HG02840 (cell line): ENCODE data around the gene PPP2R2C.

Experiments used
- ATAC-seq: cut with Tn5 transposase; IDR thresholded peaks from one replicate; pipeline ENCODE4 v1.9.1; 2021; ENCODE audit warnings: mild to moderate bottlenecking, moderate library complexity, moderate number of reproducible peaks; ENCODE audit not compliant: unreplicated experiment, low FRiP score

PPP2R2C gene

DNA sequence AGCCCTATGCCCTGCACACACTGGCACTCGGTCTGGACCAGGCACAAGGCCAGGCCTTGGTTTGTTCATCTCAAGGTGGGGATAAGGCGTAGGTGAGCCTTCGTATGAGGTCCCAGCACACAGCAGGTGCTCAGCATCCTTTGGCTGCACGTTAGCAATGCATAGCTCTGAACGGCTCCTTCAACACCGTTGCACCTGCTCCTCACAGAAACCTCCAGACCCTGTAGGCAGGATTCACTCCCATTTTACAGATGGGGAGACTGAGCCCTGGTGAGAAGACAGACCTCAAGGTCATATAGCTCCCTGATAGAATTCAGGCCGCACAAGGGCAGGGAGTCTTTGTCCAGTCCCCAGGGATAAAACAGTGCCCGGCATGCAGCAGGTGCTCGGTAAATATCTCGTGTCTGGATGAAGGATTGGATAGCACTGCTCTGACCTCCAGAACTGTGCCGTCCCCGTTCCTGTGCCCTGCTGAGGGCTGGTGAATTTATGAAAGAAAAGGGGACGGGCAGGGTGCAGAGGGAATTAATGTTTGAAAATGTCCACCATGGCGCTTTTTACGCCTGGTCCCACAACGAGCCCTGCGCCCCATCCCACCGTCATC lies 2.4 kb downstream of the PPP2R2C start:
- ATAC-seq: no peak

DNA sequence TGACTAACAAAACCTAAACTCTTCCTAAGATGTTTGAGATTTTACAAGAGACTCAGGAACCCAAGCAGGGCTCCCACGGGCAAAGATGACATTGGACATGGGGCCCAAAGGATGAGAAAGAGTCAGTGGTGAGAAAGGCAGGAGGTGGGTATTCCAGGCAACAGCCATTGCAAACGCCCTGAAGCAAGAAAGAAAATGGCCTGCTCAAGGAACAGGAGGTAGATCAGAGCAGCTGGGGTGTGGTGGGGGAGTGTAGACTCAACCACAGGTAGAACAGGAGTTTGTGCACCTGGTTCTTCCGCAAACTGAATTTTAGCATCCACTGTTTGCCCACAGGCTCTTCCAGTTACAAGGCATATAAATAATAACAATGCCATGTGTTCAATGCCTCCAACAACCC lies 3.3 kb downstream of the PPP2R2C start:
- no peak for ATAC-seq

DNA sequence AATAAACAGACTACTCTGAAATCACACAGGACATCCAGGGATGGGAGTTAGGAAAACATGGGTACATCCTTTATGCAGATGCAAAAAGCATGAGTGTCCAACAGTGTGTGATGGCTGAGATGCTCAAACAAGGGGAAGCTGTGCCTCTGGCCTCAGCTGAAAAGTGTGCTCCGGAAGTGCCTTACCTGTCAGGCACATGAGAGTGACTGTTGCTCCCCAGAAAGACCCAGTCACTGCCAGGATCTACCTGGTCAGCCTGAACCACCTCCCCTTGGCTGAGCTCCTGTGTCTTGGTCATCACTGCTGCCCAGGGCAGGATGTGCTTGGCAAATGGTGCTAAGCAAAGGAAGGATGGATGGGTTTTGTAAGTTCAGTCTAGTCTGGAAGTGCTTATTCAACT lies 4.0 kb downstream of the PPP2R2C start:
- ATAC-seq: no peak

DNA sequence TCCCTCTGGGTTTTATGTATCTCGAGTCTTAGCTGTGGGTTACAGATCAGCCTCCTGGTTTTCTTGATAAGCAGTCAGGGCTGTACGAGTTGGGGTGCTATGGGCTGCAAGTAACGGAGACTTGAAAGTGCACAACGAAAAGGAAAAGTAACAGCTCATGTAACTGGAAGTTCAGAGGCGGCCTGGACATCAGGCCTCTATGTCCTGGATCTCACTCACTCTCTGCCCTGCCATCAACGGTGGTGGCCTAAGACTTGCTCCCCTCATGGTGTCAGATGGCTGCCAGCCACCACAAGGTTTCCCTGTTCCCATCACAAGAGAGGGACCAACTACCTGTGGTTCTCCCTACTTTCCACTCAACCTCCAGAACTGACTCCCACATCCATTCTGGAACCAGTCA lies 4.8 kb downstream of the PPP2R2C start:
- no peak for ATAC-seq

DNA sequence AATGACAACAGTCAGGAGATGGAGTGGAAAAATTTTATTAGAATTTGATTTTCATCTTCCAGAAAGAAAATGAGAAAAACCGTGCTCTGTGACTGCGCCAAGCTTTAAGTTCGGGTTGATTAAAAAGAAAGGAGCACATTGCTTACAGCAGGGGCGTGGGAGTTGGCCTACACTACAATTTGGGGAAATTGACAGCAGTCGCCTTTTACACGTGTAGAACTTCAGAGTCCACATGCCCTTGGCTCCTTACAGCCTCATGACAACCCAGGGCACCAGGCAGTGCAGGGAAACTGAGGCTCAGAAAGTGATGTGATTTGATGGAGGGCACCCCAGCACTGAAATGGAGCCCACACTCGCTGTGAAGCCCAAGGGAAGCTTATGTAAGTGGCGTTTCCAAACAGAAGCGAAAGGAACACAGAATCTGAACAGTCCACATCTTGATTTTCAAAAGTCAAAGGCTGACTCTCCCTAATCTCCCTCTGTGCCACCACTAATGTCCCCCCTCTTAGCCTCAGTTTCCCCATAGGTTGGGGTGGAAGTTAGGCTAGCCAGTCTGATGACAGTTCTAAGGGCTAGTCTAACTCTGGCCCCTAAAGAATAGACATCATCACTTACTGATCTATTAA lies 5.5 kb downstream of the PPP2R2C start:
- no peak for ATAC-seq

DNA sequence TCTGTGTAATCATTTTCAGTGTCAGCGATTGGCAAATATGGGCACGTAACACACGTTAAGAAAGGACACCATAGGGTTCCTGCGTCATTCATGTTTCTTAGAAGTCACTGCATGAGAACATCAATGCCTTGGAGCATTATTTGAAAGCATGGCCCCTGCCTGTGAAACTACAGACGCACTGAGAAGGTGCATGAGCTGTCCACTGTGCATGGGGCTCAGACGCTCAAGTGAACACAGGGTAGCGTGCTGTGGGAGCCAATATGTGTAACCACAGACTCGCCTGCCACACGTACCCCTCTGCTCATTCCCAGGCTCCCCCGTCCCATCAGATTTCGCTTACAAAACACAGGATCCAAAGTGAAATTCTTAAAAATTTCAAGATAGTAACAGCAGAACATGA lies 6.5 kb downstream of the PPP2R2C start:
- no peak for ATAC-seq

DNA sequence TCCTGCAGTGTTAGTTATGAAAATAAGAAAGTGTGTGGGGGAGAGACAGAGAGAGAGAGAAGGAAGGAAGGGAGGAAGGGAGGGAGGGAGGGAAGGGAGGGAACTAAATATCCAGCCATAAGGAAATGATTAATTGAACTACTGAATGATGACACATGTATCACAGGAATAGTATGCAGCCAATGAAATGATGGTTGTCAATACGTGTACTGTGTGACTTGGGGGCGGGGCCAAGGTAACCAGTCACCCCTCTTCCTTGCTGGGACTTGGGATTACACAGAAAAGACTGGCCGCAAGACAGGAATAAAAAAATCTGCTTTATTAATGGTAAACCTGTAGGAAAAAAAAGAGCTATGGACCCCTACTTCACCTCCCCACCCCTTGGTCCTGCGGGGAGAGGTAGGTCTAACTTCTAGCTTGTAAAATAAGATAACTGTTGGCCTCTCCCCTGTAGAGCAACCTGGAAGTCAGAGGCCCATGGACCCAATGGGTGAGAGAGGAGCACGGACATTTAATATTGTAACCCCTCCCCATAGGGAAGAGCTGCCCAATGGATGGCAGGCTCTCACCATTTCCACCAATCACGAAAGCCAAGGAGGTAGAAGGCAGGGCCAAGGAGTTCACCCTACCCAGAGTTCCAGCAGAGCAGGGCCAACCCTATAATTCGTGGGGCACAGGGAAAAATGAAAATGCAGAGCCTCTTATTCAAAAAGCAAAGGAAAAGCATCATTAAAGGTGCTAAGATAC lies 7.4 kb downstream of the PPP2R2C start:
- ATAC-seq: no peak

DNA sequence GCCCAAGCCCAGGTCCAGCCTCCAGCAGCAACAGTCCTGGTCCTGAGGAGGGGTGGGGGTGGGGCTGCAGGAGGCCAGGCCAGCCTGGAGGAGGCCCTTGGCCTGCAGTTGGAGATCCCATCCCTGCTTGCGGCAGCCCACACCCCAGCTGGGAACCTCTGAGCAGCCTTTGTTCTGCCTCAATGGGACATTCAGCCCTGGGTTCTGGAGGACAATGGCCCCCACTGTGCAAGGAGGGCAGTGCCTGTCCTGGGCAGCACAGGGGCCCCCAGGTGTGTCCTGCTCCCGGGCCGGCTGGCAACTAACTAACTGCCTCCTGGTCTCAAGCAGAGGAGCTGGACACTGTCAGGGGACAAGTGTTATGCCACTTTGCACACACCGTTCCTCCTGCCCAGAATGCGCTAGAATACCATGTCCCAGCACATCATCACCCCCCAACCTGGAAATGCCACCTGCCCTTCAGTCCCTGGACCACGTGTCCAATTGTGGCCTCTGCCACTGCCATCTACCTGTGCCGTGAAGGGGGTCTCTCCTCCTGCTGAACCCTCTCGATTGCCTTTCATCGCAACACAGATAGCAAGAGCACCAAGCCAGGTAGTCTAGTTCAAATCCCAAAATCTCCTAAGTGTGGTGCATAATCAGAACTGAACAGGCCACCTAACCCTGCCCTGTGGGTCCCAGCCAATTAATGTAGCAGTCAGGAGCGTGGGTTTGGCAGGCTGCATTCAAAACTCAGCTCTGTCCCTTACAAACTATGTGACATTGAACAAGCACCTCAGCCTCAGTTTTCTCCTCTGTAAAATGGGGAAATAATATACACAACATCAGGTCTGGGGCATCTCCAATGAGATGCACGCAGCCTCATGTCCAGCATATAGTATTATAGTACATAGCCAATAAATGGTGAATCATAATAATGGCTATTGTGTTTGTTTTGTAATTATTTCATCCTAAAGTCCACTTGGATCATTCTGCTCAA lies 8.8 kb downstream of the PPP2R2C start:
- no peak for ATAC-seq

DNA sequence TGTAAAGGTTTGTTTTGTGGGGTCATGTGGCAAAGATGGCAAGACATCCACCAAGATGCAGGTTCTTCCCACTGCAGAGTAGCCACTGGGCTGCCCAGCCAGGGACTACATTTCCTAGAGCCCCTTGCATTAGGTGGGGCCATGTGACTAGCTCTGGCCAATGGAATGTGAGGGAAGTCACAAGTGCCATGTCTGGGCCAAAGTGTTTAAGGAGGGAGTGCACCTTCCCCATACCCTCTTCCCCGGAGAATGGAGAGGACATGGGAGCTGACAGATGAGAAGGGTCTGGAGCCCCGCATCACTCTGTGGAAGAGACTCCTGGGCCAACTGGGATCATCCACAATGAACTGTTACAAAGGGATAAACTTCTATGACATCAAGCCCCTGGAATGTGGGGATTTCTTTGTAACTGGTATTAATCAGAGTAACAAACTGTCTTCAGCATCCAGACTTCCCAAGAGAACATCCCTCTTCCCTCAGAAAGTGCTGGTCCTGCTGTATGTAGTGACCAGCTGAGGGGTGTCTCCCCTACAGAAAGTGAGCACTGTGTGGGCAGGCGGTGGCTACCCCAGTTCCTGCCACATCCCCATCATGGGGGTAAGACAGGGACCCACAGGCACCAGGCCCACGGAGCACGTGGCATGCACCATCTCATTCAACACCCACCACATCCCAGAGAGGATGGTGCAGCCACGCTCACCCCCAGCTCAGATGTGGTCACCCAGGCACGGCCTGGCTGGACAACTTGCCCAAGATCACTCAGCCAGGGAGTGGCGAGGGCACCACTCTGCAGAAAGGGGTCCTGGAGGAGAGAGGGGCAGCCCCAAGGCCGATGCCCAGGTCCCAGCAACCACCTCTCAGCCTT lies 10.9 kb downstream of the PPP2R2C start:
- no peak for ATAC-seq

DNA sequence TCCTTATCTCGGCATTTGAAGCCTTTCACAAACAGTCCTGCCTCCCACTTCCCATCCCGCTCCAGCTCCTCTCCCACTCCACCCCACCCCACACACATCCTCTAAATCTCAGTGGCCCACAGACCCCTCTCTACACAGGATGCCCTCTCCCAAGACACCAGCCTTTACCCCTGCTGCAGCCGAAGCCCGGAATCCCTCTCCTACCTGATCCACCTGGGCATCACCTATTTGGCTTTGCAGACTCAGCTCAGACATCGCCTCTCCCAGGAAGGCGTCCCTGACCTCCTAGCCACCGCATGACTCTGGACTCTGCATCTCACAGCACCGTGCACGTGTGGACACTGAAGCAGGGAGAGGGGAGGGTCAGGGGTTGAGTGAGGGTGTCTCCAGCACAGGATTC lies 11.5 kb downstream of the PPP2R2C start:
- no peak for ATAC-seq

DNA sequence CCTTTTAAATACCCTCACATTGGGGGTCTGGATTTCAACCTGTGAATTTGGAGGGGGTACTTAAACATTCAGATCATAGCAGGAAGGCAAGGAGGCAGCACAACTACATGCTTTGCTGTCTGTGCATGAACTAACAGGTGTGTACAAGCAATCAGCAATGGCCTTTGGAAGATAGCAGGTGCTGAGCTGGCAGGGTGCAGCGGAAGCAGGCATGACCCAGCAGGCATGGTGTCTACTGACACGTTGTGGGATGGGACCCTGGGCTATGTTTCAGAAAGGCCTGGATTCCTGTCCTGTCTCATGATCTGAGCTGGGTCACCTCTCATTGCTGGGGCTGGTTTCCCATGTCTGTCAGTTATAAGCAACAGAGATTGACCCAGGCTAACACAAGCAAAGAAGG lies 13.9 kb downstream of the PPP2R2C start:
- no peak for ATAC-seq

DNA sequence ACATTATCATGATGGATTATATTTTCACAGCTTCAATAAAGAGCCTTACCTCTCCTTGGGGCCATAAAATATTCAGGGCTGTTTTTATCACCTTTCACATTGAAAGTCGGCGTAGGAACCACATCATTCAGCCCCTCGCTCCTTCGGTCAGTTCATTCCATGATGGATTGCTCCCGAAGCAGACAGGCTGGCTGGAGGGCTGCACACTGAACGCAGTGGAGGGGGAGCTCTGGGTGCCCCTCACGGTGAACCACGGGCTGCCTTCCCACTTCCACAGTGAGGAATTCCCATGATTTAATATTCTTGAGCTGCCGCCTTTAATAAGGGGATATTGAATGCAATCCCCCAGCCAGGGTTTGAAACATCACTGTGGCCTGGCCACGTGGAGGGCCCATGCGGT lies 16.0 kb downstream of the PPP2R2C start:
- no peak for ATAC-seq

DNA sequence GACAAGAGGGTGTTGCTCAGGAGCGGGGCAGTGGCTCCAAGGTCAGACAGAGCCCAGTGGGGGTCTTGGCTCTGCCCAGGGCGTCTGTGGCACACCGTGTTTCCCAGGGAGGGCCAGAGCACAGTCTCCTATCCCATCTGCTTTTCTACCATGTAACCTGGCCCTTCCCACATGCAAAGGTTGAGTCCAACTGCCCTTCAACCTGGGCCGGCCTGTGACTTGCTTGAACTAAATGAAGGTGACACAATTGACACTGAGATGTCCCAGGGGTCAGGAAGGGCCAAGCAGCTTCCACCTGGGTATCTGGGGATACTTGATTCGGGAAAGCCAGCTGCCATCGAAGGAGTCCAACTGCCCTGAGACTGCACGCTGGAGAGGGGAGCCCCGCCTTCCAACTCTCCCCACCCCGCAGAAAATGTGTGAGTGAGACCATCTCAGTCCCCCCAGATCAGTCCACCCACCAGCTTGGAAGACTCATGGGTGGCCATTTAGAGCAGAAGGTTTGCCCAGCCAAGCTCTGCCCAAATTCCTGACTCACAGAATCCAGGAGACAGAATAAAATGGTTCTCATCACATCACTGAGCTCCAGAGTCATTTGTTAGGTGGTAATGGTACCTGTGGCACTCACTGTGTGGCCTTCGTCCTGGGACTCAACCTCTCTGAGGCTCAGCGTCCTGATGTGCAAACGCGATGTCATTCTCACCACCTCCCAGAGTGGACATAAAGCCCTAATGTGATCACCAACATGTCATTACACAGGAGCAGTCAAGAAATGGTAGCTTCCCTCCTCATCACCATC lies 18.1 kb downstream of the PPP2R2C start:
- ATAC-seq: no peak

DNA sequence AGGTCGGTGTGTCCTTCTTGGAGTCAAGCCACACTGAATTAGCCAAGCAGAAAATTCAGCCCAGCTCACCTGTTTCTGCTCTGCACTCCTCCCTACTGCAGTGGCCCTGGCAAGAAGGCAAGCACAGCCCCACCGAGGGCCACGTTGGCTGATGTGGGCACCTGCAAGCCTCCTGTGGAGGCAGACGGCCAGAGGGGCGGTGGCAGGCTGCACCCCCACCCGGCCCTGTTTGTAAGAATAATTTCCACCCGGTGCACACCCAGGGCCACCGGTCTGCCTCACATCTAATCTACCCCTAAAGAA lies 18.8 kb downstream of the PPP2R2C start:
- ATAC-seq: no peak

DNA sequence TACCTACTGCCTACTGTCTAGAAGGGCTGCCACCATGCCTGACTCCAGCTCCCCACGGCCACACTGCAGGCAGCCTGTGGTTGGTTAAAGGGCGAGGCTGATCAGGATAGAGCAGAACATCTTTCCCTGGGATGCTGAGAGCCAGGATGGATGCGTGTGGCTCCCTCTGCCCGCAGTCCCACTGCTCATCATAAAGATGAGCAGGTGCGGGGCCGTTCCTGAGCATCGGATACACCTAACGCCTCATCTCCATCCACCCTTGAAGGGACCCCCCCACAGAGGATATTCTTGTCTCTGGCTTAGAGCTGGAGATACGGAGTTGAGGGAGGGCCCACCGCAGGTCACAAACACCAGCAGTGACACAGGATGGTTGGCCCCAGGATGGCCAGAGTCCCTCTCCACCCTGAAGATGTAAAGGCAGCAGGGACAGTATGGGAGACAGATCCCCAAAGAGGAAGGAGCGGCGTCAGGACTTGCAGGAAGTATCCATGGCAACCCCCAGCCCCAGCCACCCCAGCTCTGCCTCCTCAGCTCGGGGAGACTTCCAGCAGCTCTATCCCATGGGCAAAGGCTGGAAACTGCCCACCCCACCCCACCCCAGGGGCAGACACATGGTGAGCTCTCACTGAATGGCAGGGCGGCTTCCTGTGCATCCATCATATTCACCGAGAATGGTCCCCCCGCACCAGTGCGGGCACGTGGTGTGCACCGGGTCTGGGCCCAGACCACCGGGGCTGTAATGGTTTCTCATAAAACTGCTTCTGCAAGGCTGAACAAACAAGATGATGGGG lies 19.3 kb downstream of the PPP2R2C start:
- no peak for ATAC-seq

DNA sequence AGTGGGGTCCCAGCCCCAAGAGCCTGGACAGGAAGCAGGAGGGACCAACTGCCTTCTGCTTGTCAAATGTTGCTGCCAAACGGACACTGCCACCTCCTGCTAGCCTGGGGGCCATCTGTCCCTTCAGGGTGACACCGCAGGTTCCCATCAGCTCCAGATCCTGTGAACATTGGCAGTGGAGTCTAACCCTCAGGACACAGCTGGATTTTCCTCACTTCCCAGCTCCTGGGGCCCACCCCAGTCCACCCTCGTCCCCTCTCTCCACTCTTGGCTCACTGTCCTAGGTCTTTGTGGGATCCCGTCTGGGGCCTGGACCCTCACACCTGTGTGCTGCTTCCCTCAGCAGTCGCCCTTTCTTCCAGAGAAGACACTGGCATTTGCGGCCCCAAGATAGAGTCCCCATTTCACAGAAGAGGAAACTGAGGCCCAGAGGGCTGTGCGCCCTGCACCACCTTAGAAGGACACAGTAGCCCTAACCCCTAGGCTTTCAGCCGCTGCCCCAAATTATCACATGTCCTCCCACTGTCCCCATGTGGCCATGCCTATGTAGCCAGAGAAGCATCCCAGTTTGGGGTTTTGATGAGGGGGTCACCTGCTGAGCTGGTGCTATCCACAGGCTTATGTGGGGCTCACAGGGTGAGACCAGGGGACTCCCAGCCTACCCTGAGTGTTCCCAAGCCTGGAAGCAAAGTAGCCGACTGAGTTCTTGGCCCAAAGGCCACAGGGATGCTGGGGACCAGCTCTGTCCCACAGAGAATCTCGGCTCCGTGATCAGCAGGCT lies 20.1 kb downstream of the PPP2R2C start:
- no peak for ATAC-seq

DNA sequence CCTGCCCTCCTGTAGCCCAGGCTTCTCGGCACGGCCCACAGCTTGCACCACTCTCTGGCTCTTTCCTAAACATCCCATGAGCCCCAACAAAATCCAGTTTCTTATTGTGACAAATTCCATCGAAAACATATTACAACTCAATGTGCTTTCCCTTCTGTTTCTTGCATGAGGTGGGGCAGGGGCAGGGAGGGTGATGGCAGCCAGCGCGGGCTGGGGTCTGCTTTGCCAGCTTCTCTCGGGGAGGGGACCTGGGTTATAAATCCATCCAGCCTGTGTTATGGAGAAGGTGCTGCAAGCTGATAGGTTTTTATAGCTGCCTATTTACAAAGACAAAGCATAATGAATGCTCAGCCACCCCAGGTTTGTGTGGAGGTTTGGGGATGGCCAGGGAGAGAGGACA lies 21.1 kb downstream of the PPP2R2C start:
- ATAC-seq: no peak

DNA sequence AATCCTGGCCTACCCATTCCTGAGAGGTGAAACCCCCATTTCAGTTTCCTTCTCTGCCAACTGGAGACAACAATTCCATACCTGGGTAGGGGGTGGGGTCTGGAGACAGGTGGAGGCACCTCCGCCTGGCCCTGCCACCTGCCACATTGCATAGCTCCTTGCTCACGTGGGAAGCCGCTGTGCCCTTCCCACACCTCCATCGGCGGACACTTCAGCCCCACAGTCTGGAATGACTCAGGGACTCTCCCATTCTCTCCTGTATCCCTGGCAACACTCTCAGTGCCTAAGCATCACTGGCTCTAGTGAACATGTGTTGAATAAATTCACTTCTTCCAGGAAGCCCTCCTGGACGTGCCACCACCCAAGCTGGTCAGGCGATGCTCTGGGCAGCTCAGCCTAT lies 21.7 kb downstream of the PPP2R2C start:
- no peak for ATAC-seq
